Measurements from ENCODE around the gene TRAPPC2L.

Gene TRAPPC2L

DNA sequence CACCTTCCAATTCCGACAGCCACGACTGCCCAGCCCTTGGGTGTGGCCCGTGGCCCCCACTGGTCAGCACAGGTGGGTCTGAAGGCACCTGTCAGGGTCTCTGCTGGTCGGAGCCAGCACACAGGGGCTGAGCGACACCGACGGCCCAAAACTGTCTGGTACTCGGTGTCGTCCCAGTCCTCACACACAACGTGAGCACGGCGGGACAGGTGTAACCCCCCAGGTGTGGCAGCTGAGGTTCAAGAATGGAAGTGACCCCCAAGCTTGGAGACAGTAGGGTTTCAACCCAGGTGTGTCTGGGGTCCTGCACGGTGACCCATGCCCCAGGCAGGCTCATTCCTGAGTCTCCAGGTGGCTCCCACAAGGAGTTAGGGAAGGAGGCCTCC lies 1.2 kb upstream of the TRAPPC2L start:
- no peak overlapping the region for H4K12ac ChIP-seq (ENCODE audit: low read depth, low read length)
- peak overlapping the region; percentile 90 for H3K18ac ChIP-seq (ENCODE audit: low read length)
- H3K9me3 ChIP-seq (ENCODE audit: insufficient read depth, low read depth, low read length): no peaks in the 10 kb centered on the region
- peak overlapping the region; percentile 13 for H2AK5ac ChIP-seq (ENCODE audit: low read length)
- peak overlapping the region; percentile 49 for H3K4me3 ChIP-seq (ENCODE audit: low read depth, low read length)
- H3K23ac ChIP-seq (ENCODE audit: low read length): no peak overlapping the region
- H2BK120ac ChIP-seq (ENCODE audit: insufficient read depth, low read length, poor library complexity): no peak overlapping the region
- peak overlapping the region; percentile 33 for H3K4ac ChIP-seq (ENCODE audit: low read depth, low read length)
- peaks cover 8% of the 10 kb centered on the region for H3K79me2 ChIP-seq (ENCODE audit: control insufficient read depth, insufficient read depth, low read length, poor library complexity)
- DNase-seq: no peak
- no peak overlapping the region for H3K9ac ChIP-seq (ENCODE audit: low read length)
- H3K14ac ChIP-seq (ENCODE audit: low read length): no peak overlapping the region
- H3K4me2 ChIP-seq (ENCODE audit: low read length): peak overlapping the region; percentile 68
- H2BK12ac ChIP-seq (ENCODE audit: low read length): no peak overlapping the region
- no peak overlapping the region for H2AFZ ChIP-seq (ENCODE audit: insufficient read depth, low read length, poor library complexity)
- H3K79me1 ChIP-seq (ENCODE audit: low read length): peaks cover 8% of the 10 kb centered on the region
- no peak overlapping the region for H4K8ac ChIP-seq (ENCODE audit: low read depth, low read length)
- H3K27me3 ChIP-seq (ENCODE audit: insufficient read depth, low read length): no peaks in the 10 kb centered on the region
- no CpG with 5 or more reads among the region's 13 CpGs for WGBS (ENCODE audit: extremely low coverage, insufficient coverage, insufficient read length)
- no peak overlapping the region for H4K91ac ChIP-seq (ENCODE audit: low read depth, low read length)
- peaks cover 8% of the 10 kb centered on the region in 2 experiments for H3K4me1 ChIP-seq (ENCODE audit: control insufficient read depth in 1 of 2, insufficient read depth in 2 of 2, low read length in 2 of 2)
- peaks cover 27 to 31% of the 10 kb centered on the region in 2 experiments for H3K36me3 ChIP-seq (ENCODE audit: control insufficient read depth in 1 of 2, insufficient read depth in 2 of 2, low read length in 2 of 2)
- H2BK5ac ChIP-seq (ENCODE audit: low read depth, low read length, poor library complexity): no peak overlapping the region
- no peak overlapping the region for H3K27ac ChIP-seq (ENCODE audit: low read depth, low read length)

DNA sequence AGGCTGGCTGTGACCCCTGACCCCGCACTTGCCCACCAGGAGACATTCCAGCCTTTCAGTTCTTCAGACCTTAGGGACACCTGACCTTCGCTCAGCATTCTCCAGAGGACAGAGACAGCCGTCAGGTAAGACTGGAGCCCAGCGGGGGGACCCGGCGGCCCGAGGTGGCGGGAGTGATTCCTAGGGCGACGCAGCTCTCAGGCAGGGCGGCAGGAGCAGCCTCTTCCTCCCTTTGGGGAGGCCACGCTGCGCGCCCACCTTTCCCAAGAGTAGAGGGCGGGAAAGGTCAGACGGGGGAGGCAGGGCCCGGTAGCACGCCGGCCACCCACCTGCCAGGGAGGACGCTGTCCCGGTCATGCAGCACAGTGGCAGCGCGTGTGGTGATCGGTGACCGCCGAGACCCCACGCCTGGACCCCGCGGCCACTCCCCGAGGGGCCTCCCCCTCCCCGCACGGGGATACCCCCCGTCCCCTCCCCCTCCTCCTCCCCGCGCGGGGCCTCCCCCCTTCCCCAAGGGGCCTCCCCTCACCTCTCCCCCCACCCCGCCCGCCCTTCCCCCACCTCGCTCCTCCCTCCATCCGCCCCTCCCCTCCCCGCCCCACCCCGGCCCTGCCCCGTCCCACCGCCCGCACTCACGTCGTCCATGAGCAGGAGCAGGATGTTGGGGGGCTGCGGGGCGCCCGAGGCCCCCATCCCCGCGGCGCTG lies 652 bp upstream of the TRAPPC2L start:
- no peak overlapping the region for H3K9ac ChIP-seq (ENCODE audit: low read length)
- H3K79me2 ChIP-seq (ENCODE audit: control insufficient read depth, insufficient read depth, low read length, poor library complexity): peaks cover 8% of the 10 kb centered on the region
- H2BK12ac ChIP-seq (ENCODE audit: low read length): no peak overlapping the region
- peak overlapping the region; percentile 90 for H3K18ac ChIP-seq (ENCODE audit: low read length)
- peaks cover 8% of the 10 kb centered on the region in 2 experiments for H3K4me1 ChIP-seq (ENCODE audit: control insufficient read depth in 1 of 2, insufficient read depth in 2 of 2, low read length in 2 of 2)
- no peaks in the 10 kb centered on the region for H3K9me3 ChIP-seq (ENCODE audit: insufficient read depth, low read depth, low read length)
- H2AFZ ChIP-seq (ENCODE audit: insufficient read depth, low read length, poor library complexity): peak overlapping the region; percentile 53
- H2BK5ac ChIP-seq (ENCODE audit: low read depth, low read length, poor library complexity): peak overlapping the region; percentile 37
- H3K27ac ChIP-seq (ENCODE audit: low read depth, low read length): no peak overlapping the region
- peaks cover 29 to 36% of the 10 kb centered on the region in 2 experiments for H3K36me3 ChIP-seq (ENCODE audit: control insufficient read depth in 1 of 2, insufficient read depth in 2 of 2, low read length in 2 of 2)
- WGBS (ENCODE audit: extremely low coverage, insufficient coverage, insufficient read length): no CpG with 5 or more reads among the region's 53 CpGs
- no peak overlapping the region for H4K12ac ChIP-seq (ENCODE audit: low read depth, low read length)
- peak overlapping the region; percentile 85 for H3K14ac ChIP-seq (ENCODE audit: low read length)
- peak overlapping the region; percentile 16 for H2BK120ac ChIP-seq (ENCODE audit: insufficient read depth, low read length, poor library complexity)
- H3K27me3 ChIP-seq (ENCODE audit: insufficient read depth, low read length): no peaks in the 10 kb centered on the region
- peak overlapping the region; percentile 68 for H3K4me2 ChIP-seq (ENCODE audit: low read length)
- H3K23ac ChIP-seq (ENCODE audit: low read length): no peak overlapping the region
- peak overlapping the region; percentile 38 for H2AK5ac ChIP-seq (ENCODE audit: low read length)
- H3K79me1 ChIP-seq (ENCODE audit: low read length): peaks cover 8% of the 10 kb centered on the region
- no peak for DNase-seq
- peak overlapping the region; percentile 29 for H3K4ac ChIP-seq (ENCODE audit: low read depth, low read length)
- peak overlapping the region; percentile 70 for H4K91ac ChIP-seq (ENCODE audit: low read depth, low read length)
- peak overlapping the region; percentile 74 for H4K8ac ChIP-seq (ENCODE audit: low read depth, low read length)
- peak overlapping the region; percentile 85 for H3K4me3 ChIP-seq (ENCODE audit: low read depth, low read length)

DNA sequence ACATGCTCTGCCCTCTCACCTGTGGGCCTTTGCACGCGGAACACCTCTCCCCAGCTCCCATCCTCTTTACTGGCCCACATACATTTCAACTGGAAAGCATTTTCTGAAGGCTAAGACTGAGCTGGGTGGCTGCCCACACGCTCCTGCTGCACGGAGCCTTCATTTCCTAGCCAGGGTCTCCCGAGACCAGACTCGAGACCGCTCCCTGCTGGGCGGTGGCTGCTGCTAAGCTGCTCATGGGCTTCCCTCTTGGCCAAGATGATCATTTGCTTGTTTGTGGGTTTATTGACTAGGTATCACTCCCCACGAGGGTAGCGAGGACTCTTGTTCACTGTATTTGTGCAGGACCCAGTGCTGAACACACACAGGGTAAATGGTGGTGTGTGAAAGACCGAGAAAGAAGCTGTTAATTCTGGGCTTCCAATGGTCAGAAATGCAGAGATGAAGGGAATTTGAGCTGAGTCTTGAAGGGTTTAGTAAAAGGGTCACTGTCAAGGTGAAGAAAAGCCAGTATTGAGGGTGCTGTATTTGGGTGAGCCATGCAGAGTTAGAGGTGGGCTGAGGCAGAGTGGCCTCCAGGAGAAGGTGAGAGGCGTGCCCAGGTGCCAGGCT lies 907 bp downstream of the TRAPPC2L start:
- Histone ChIP-seq H2AK5ac (ENCODE audit: low read length) (no peak overlapping the region), H4K91ac (ENCODE audit: low read depth, low read length) (peak overlapping the region; percentile 74), H2BK12ac (ENCODE audit: low read length) (no peak overlapping the region), H3K79me1 (ENCODE audit: low read length) (peaks cover 8% of the 10 kb centered on the region), H3K4me1 (ENCODE audit: control insufficient read depth in 1 of 2, insufficient read depth in 2 of 2, low read length in 2 of 2) (peaks cover 8% of the 10 kb centered on the region in 2 experiments), H3K14ac (ENCODE audit: low read length) (no peak overlapping the region), H4K12ac (ENCODE audit: low read depth, low read length) (no peak overlapping the region), H3K9me3 (ENCODE audit: insufficient read depth, low read depth, low read length) (peaks cover under 1% of the 10 kb centered on the region), H3K36me3 (ENCODE audit: control insufficient read depth in 1 of 2, insufficient read depth in 2 of 2, low read length in 2 of 2) (peaks cover 34 to 40% of the 10 kb centered on the region in 2 experiments), H3K79me2 (ENCODE audit: control insufficient read depth, insufficient read depth, low read length, poor library complexity) (peaks cover 8% of the 10 kb centered on the region), H2BK5ac (ENCODE audit: low read depth, low read length, poor library complexity) (no peak overlapping the region), H3K23ac (ENCODE audit: low read length) (no peak overlapping the region), H2BK120ac (ENCODE audit: insufficient read depth, low read length, poor library complexity) (no peak overlapping the region), H3K27ac (ENCODE audit: low read depth, low read length) (no peak overlapping the region), H3K18ac (ENCODE audit: low read length) (no peak overlapping the region), H3K4me3 (ENCODE audit: low read depth, low read length) (peak overlapping the region; percentile 94), H2AFZ (ENCODE audit: insufficient read depth, low read length, poor library complexity) (peak overlapping the region; percentile 75), H3K4ac (ENCODE audit: low read depth, low read length) (no peak overlapping the region), H3K27me3 (ENCODE audit: insufficient read depth, low read length) (no peaks in the 10 kb centered on the region), H3K9ac (ENCODE audit: low read length) (peak overlapping the region; percentile 85), H4K8ac (ENCODE audit: low read depth, low read length) (peak overlapping the region; percentile 12), H3K4me2 (ENCODE audit: low read length) (peak overlapping the region; percentile 77)
- DNase-seq: peak; percentile 61 to 80
- no CpG with 5 or more reads among the region's 12 CpGs for WGBS (ENCODE audit: extremely low coverage, insufficient coverage, insufficient read length)

DNA sequence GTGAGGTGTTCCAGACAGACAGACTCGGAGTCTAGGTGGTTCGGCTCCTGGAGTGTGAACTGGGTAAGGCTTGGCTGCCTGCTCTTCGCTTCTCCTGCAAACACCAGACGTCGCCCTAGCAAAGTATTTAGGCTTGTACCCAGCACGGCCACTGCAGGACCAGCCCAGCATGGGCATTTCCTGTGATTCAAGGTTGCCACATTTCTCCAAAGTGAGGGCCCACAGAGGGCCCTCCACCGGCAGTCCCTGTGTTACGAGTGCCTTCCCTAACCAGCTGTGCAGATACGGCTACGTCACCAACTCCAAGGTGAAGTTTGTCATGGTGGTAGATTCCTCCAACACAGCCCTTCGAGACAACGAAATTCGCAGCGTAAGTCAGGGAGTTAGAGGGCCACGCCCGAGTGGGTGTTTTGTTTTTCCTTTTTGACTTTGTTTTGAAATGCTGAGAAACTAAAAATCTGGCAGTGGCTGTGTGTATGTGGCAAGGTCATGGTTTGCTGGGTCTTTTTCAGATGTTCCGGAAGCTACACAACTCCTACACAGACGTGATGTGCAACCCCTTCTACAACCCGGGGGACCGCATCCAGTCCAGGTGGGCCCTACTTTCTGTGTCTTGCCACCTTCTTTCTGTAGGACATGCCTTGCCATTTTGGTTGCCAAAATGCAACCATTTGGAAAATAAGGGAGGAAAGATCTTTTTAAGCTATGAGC lies 2.6 kb downstream of the TRAPPC2L start:
- Histone ChIP-seq H2AFZ (ENCODE audit: insufficient read depth, low read length, poor library complexity) (no peak overlapping the region), H4K8ac (ENCODE audit: low read depth, low read length) (no peak overlapping the region), H3K9me3 (ENCODE audit: insufficient read depth, low read depth, low read length) (peaks cover 2% of the 10 kb centered on the region), H3K18ac (ENCODE audit: low read length) (no peak overlapping the region), H3K14ac (ENCODE audit: low read length) (no peak overlapping the region), H2AK5ac (ENCODE audit: low read length) (no peak overlapping the region), H3K79me1 (ENCODE audit: low read length) (peaks cover 8% of the 10 kb centered on the region), H4K12ac (ENCODE audit: low read depth, low read length) (no peak overlapping the region), H3K36me3 (ENCODE audit: control insufficient read depth in 1 of 2, insufficient read depth in 2 of 2, low read length in 2 of 2) (peaks cover 31 to 39% of the 10 kb centered on the region in 2 experiments), H3K4me2 (ENCODE audit: low read length) (no peak overlapping the region), H2BK5ac (ENCODE audit: low read depth, low read length, poor library complexity) (no peak overlapping the region), H3K27ac (ENCODE audit: low read depth, low read length) (no peak overlapping the region), H2BK12ac (ENCODE audit: low read length) (no peak overlapping the region), H3K4ac (ENCODE audit: low read depth, low read length) (no peak overlapping the region), H3K9ac (ENCODE audit: low read length) (no peak overlapping the region), H3K27me3 (ENCODE audit: insufficient read depth, low read length) (no peaks in the 10 kb centered on the region), H4K91ac (ENCODE audit: low read depth, low read length) (no peak overlapping the region), H2BK120ac (ENCODE audit: insufficient read depth, low read length, poor library complexity) (no peak overlapping the region), H3K79me2 (ENCODE audit: control insufficient read depth, insufficient read depth, low read length, poor library complexity) (peaks cover 8% of the 10 kb centered on the region), H3K23ac (ENCODE audit: low read length) (no peak overlapping the region), H3K4me1 (ENCODE audit: control insufficient read depth in 1 of 2, insufficient read depth in 2 of 2, low read length in 2 of 2) (peaks cover 8% of the 10 kb centered on the region in 2 experiments), H3K4me3 (ENCODE audit: low read depth, low read length) (no peak overlapping the region)
- WGBS (ENCODE audit: extremely low coverage, insufficient coverage, insufficient read length): no CpG with 5 or more reads among the region's 20 CpGs
- DNase-seq: no peak
